Stomach (tissue), 4 donors: ENCODE results near the gene MTX1.

Experiments used
- CTCF ChIP-seq, 7 experiments: fragments of 450-650 bp in 4 of 7; fragments of 200-600 bp in 3 of 7; sonication (generic) in 3 of 7; IDR thresholded peaks; one replicate each; pipeline ENCODE4 v1.5.1; 2016 to 2019; ENCODE audit warnings: antibody characterized with exemption in 7 of 7, control low read depth in 2 of 7, mild to moderate bottlenecking in 1 of 7
- EP300 ChIP-seq: sonication (generic); formaldehyde crosslinking; IDR thresholded peaks from one replicate; pipeline ENCODE4 v1.6.1; 2017; ENCODE audit warnings: antibody characterized with exemption
- POLR2A ChIP-seq, 4 donors: fragments of 450-650 bp; IDR thresholded peaks; one replicate each; pipeline ENCODE4 v1.6.1; 2016; ENCODE audit warnings: antibody characterized with exemption in 4 of 4, control low read depth in 2 of 4, mild to moderate bottlenecking in 1 of 4, moderate library complexity in 1 of 4
- POLR2AphosphoS5 ChIP-seq, 3 donors: sonication (generic); formaldehyde crosslinking; IDR thresholded peaks; one replicate each; pipeline ENCODE4 v1.6.1; 2016; ENCODE audit warnings: antibody characterized with exemption in 3 of 3

GRCh38 chr1:155166471-155167165 is 41.9 kb upstream of the MTX1 start:
- no peak for TF ChIP-seq CTCF (IDR thresholded peaks at IDR 0.05)
- TF ChIP-seq POLR2A (IDR thresholded peaks at IDR 0.05), result no peak
- TF ChIP-seq EP300, result no peak
- TF ChIP-seq POLR2AphosphoS5 (IDR thresholded peaks at IDR 0.05), result no peak
